ENCODE data around the gene ACTG1. TPM values are rescaled to one million over a fixed set of nuclear protein-coding genes. Genes with fewer than 3 reads are reported as not detected.

Gene ACTG1
- total and polyA plus RNA-seq, 2 of the 13 experiments (the other 11 are each of a cell fraction or from before 2014, with no cell fraction given): 973 to 1,138 TPM

- no peak for TF ChIP-seq ZNF781 (CRISPR knock-in tag; IDR thresholded peaks at IDR 0.05; ENCODE audit: borderline replicate concordance, not compliant biosample characterization)
- no peak for TF ChIP-seq ZFAT (CRISPR knock-in tag; conservative IDR thresholded peaks at IDR 0.05)
- no peak for TF ChIP-seq PHF21A (CRISPR knock-in tag; IDR thresholded peaks at IDR 0.05)
- no peak for TF ChIP-seq ZNF232 (CRISPR knock-in tag; IDR thresholded peaks at IDR 0.05; ENCODE audit: borderline replicate concordance)
- no peak for TF ChIP-seq CEBPZ (IDR thresholded peaks at IDR 0.05; ENCODE audit: low read length)
- TF ChIP-seq DPF2 (CRISPR knock-in tag; IDR thresholded peaks at IDR 0.05; ENCODE audit: borderline replicate concordance, low read depth): no peak
- no peak for TF ChIP-seq ZNF800 (CRISPR knock-in tag; IDR thresholded peaks at IDR 0.05)
- no peak for TF ChIP-seq RERE (CRISPR knock-in tag; IDR thresholded peaks at IDR 0.05; ENCODE audit: low read depth)
- TF ChIP-seq SOX5 (CRISPR knock-in tag; IDR thresholded peaks at IDR 0.05; ENCODE audit: borderline replicate concordance): no peak
- TF ChIP-seq ZNF616 (CRISPR knock-in tag; IDR thresholded peaks at IDR 0.05; ENCODE audit: low read depth): 0 out of 2 replicates have a peak, but pooled peaks have one; percentile 26
- TF ChIP-seq GTF2F1 (IDR thresholded peaks at IDR 0.05; ENCODE audit: low read length): no peak
- TF ChIP-seq MAFF (IDR thresholded peaks at IDR 0.05; ENCODE audit: low read depth, low read length): no peak
- TF ChIP-seq ZNF740 (CRISPR knock-in tag; IDR thresholded peaks at IDR 0.05): no peak
- no peak for TF ChIP-seq FOXO1 (CRISPR knock-in tag; IDR thresholded peaks at IDR 0.05)
- TF ChIP-seq MAZ (IDR thresholded peaks at IDR 0.05; ENCODE audit: borderline replicate concordance, low read depth, low read length): peak; percentile 17; the same call in 1 of the 2 replicates
- peak; percentile 88 for TF ChIP-seq MAZ (CRISPR knock-in tag; IDR thresholded peaks at IDR 0.05; ENCODE audit: low read depth)
- TF ChIP-seq ARHGAP35 (CRISPR knock-in tag; IDR thresholded peaks at IDR 0.05; ENCODE audit: borderline replicate concordance): no peak; the same call in 1 of the 2 replicates
- 0 out of 2 replicates have a peak, but pooled peaks have one; percentile 28 for TF ChIP-seq ZNF772 (CRISPR knock-in tag; IDR thresholded peaks at IDR 0.05)
Observed at GRCh38 chr17:81519284-81520020, 6.9 kb upstream of the ACTG1 start (continued).
